WTC11 (cell line): Measurements from ENCODE around the gene CX3CR1. TPM values are rescaled to one million over a fixed set of nuclear protein-coding genes. Genes with fewer than 3 reads are reported as not detected.

Experiments used
- ATAC-seq: fragments of 200-7000 bp; cut with Tn5 transposase; 2 replicates; pipeline ENCODE4 v1.10.0; 2021; ENCODE audit warnings: mild to moderate bottlenecking, moderate library complexity
- CTCF ChIA-PET: fragments of 300-600 bp; sonication (Branson Sonifier 250); formaldehyde crosslinking; loops from one replicate; lab custom pipeline; 2021; ENCODE audit warnings: antibody characterized with exemption; lab: Charles Lee
- POLR2A ChIA-PET: fragments of 350-600 bp; sonication (Branson Sonifier 250); formaldehyde crosslinking; loops from one replicate; lab custom pipeline; 2021; ENCODE audit warnings: antibody characterized with exemption; lab: Charles Lee
- DNase-seq: peaks from one replicate; pipeline ENCODE4 v3.0.0; 2021; ENCODE audit warnings: low spot score
- H3K27ac Mint-ChIP-seq: 2 replicates; pipeline ENCODE4 v1.8.0; 2021; ENCODE audit warnings: mixed read lengths
- H3K27me3 Mint-ChIP-seq: 2 replicates; pipeline ENCODE4 v1.8.0; 2021; ENCODE audit warnings: low read depth, mild to moderate bottlenecking, moderate library complexity, mixed read lengths
- H3K36me3 Mint-ChIP-seq: 2 replicates; pipeline ENCODE4 v1.8.0; 2021; ENCODE audit warnings: mixed read lengths
- H3K4me1 Mint-ChIP-seq: 2 replicates; pipeline ENCODE4 v1.8.0; 2022; ENCODE audit warnings: mixed read lengths
- H3K4me3 Mint-ChIP-seq: 2 replicates; pipeline ENCODE4 v1.8.0; 2021; ENCODE audit warnings: mild to moderate bottlenecking, moderate library complexity, mixed read lengths
- H3K9me3 Mint-ChIP-seq: 2 replicates; pipeline ENCODE4 v1.8.0; 2021; ENCODE audit warnings: mixed read lengths
- CREB1 ChIP-seq: sonication (generic); formaldehyde crosslinking; IDR thresholded peaks from 2 replicates; pipeline ENCODE4 v1.8.0; 2023; ENCODE audit warnings: mild to moderate bottlenecking, missing genetic modification reagents
- ESRRA ChIP-seq: sonication (generic); formaldehyde crosslinking; IDR thresholded peaks from 2 replicates; pipeline ENCODE4 v1.8.1; 2022; ENCODE audit warnings: mild to moderate bottlenecking, missing genetic modification reagents, borderline replicate concordance
- GABPB1 ChIP-seq: sonication (generic); formaldehyde crosslinking; IDR thresholded peaks from 2 replicates; pipeline ENCODE4 v1.8.1; 2023; ENCODE audit warnings: mild to moderate bottlenecking, missing genetic modification reagents
- GTF2I ChIP-seq: fragments of 250-450 bp; sonication (Bioruptor Pico); conservative IDR thresholded peaks from 2 replicates; pipeline ENCODE4 v1.4.0; 2021; ENCODE audit warnings: mild to moderate bottlenecking
- OVOL2 ChIP-seq: fragments of 250-450 bp; sonication (Bioruptor Pico); IDR thresholded peaks from 2 replicates; pipeline ENCODE4 v1.9.0; 2021; ENCODE audit warnings: mild to moderate bottlenecking, borderline replicate concordance
- PRRX2 ChIP-seq: fragments of 250-450 bp; sonication (Bioruptor Pico); IDR thresholded peaks from 2 replicates; pipeline ENCODE4 v1.8.0; 2021; ENCODE audit warnings: mild to moderate bottlenecking
- RELA ChIP-seq: sonication (generic); formaldehyde crosslinking; IDR thresholded peaks from 2 replicates; pipeline ENCODE4 v1.8.1; 2022; ENCODE audit warnings: missing genetic modification reagents, mild to moderate bottlenecking, borderline replicate concordance
- SOX15 ChIP-seq: fragments of 250-450 bp; sonication (Bioruptor Pico); IDR thresholded peaks from 2 replicates; pipeline ENCODE4 v1.9.0; 2021; ENCODE audit warnings: mild to moderate bottlenecking
- TEAD1 ChIP-seq: sonication (generic); formaldehyde crosslinking; IDR thresholded peaks from 2 replicates; pipeline ENCODE4 v1.8.0; 2022; ENCODE audit warnings: mild to moderate bottlenecking, missing genetic modification reagents
- TEAD4 ChIP-seq: sonication (generic); formaldehyde crosslinking; IDR thresholded peaks from 2 replicates; pipeline ENCODE4 v1.8.0; 2022; ENCODE audit warnings: mild to moderate bottlenecking, missing genetic modification reagents
- TP53 ChIP-seq: sonication (generic); formaldehyde crosslinking; IDR thresholded peaks from 2 replicates; pipeline ENCODE4 v1.8.1; 2023; ENCODE audit warnings: mild to moderate bottlenecking, missing genetic modification reagents
- ZBTB21 ChIP-seq: sonication (generic); formaldehyde crosslinking; IDR thresholded peaks from 2 replicates; pipeline ENCODE4 v1.8.1; 2023; ENCODE audit warnings: mild to moderate bottlenecking, missing genetic modification reagents, borderline replicate concordance
- ZNF121 ChIP-seq: sonication (generic); formaldehyde crosslinking; IDR thresholded peaks from 2 replicates; pipeline ENCODE4 v1.8.0; 2023; ENCODE audit warnings: missing genetic modification reagents
- ZNF263 ChIP-seq: sonication (generic); formaldehyde crosslinking; IDR thresholded peaks from 2 replicates; pipeline ENCODE4 v1.8.1; 2022; ENCODE audit warnings: low read depth, mild to moderate bottlenecking, moderate library complexity, missing genetic modification reagents
- ZNF317 ChIP-seq: sonication (generic); formaldehyde crosslinking; IDR thresholded peaks from 2 replicates; pipeline ENCODE4 v1.8.1; 2023; ENCODE audit warnings: low read depth, mild to moderate bottlenecking, moderate library complexity, missing genetic modification reagents, borderline replicate concordance
- ZNF396 ChIP-seq: fragments of 250-450 bp; sonication (Bioruptor Pico); IDR thresholded peaks from 2 replicates; pipeline ENCODE4 v1.8.0; 2021; ENCODE audit warnings: mild to moderate bottlenecking, moderate library complexity, borderline replicate concordance
- total RNA-seq: library from RNA; stranded (reverse); gene quantifications from 3 replicates; pipeline ENCODE4 v1.2.3, GENCODE V29; 2021
- TF ChIP-seq, protein P1 (sequence below): sonication (generic); formaldehyde crosslinking; IDR thresholded peaks from 2 replicates; pipeline ENCODE4 v1.8.0; 2023; ENCODE audit warnings: mild to moderate bottlenecking, missing genetic modification reagents
- TF ChIP-seq, protein P2 (sequence below): sonication (generic); formaldehyde crosslinking; IDR thresholded peaks from 2 replicates; pipeline ENCODE4 v1.8.1; 2023; ENCODE audit warnings: mild to moderate bottlenecking, missing genetic modification reagents, moderate library complexity
- TF ChIP-seq, protein P3 (sequence below): sonication (generic); formaldehyde crosslinking; IDR thresholded peaks from 2 replicates; pipeline ENCODE4 v1.8.1; 2023; ENCODE audit warnings: mild to moderate bottlenecking, missing genetic modification reagents
- TF ChIP-seq, protein P4 (sequence below): sonication (generic); formaldehyde crosslinking; IDR thresholded peaks from 2 replicates; pipeline ENCODE4 v1.8.1; 2023; ENCODE audit warnings: mild to moderate bottlenecking, missing genetic modification reagents, borderline replicate concordance

The CX3CR1 gene
- total RNA-seq, 1 experiment from 2014 or later: 0.11 TPM

DNA sequence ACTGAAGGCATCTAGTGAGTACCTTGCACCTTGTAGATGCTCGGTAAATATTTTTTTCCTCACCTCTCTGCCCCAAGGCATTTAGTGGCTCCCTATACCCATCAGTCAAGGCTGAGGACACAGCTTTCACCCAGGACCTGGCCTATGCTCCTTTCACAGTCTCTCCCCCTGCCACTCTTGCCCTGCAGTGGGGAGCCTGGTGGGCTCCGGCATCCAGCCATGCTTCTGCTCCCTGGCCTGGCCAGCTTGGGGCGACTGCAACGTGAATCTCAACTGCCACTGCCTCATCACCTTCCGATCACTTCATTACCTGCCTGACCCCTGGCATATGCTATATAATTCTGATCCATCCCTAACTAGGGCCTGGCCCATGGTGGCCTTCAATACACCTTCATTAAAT lies 735 bp upstream of the CX3CR1 start:
- Mint-ChIP-seq H3K9me3 (no peaks in the 10 kb centered on the region), H3K4me1 (peaks cover 5% of the 10 kb centered on the region), H3K36me3 (no peaks in the 10 kb centered on the region), H3K27ac (no peak overlapping the region), H3K4me3 (no peak overlapping the region), H3K27me3 (no peaks in the 10 kb centered on the region)
- ChIA-PET POLR2A (no interaction called here), CTCF (interaction anchor here (0.8 to 13.5 kb wide), 7 partner anchors 10 to 179 kb away, joined by 3 to 213 read pairs (median 6); no protein-coding TSS in a partner anchor)
- TF ChIP-seq TEAD1 (CRISPR knock-in tag) (no peak), TP53 (CRISPR knock-in tag) (no peak), ZNF263 (CRISPR knock-in tag) (no peak), GABPB1 (no peak), SOX15 (CRISPR knock-in tag) (no peak), RELA (no peak), ZNF121 (CRISPR knock-in tag) (no peak), CREB1 (no peak)
- TF ChIP-seq, protein P1, sequence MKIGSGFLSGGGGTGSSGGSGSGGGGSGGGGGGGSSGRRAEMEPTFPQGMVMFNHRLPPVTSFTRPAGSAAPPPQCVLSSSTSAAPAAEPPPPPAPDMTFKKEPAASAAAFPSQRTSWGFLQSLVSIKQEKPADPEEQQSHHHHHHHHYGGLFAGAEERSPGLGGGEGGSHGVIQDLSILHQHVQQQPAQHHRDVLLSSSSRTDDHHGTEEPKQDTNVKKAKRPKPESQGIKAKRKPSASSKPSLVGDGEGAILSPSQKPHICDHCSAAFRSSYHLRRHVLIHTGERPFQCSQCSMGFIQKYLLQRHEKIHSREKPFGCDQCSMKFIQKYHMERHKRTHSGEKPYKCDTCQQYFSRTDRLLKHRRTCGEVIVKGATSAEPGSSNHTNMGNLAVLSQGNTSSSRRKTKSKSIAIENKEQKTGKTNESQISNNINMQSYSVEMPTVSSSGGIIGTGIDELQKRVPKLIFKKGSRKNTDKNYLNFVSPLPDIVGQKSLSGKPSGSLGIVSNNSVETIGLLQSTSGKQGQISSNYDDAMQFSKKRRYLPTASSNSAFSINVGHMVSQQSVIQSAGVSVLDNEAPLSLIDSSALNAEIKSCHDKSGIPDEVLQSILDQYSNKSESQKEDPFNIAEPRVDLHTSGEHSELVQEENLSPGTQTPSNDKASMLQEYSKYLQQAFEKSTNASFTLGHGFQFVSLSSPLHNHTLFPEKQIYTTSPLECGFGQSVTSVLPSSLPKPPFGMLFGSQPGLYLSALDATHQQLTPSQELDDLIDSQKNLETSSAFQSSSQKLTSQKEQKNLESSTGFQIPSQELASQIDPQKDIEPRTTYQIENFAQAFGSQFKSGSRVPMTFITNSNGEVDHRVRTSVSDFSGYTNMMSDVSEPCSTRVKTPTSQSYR: no peak
- TF ChIP-seq, protein P2, sequence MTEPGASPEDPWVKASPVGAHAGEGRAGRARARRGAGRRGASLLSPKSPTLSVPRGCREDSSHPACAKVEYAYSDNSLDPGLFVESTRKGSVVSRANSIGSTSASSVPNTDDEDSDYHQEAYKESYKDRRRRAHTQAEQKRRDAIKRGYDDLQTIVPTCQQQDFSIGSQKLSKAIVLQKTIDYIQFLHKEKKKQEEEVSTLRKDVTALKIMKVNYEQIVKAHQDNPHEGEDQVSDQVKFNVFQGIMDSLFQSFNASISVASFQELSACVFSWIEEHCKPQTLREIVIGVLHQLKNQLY (CRISPR knock-in tag): no peak
- TF ChIP-seq, protein P3, sequence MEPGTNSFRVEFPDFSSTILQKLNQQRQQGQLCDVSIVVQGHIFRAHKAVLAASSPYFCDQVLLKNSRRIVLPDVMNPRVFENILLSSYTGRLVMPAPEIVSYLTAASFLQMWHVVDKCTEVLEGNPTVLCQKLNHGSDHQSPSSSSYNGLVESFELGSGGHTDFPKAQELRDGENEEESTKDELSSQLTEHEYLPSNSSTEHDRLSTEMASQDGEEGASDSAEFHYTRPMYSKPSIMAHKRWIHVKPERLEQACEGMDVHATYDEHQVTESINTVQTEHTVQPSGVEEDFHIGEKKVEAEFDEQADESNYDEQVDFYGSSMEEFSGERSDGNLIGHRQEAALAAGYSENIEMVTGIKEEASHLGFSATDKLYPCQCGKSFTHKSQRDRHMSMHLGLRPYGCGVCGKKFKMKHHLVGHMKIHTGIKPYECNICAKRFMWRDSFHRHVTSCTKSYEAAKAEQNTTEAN: no peak
- no peak for DNase-seq
- ATAC-seq: no peak

DNA sequence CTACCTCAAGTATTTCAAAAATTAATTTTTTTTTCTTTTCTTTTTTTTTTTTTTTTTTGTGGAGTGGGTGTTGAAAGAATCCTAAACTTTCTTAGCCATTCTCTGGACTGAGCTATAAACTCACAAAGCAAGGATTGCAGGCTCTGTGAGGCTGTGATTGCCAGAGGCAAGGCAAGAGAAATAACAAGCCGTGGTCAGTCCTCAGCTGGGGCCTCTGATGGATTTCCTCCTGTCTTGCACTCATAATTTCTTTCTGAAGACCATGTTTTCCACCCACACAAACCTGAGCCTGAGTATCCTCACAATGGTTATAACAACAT lies 1.3 kb downstream of the CX3CR1 start:
- POLR2A ChIA-PET: no interaction called here
- CTCF ChIA-PET: interaction anchor here (0.7 to 13.5 kb wide), 5 partner anchors 12 to 142 kb away, joined by 3 to 213 read pairs (median 4); no protein-coding TSS in a partner anchor
- Mint-ChIP-seq H3K36me3 (no peaks in the 10 kb centered on the region), H3K9me3 (no peaks in the 10 kb centered on the region), H3K4me3 (no peak overlapping the region)
- TF ChIP-seq TEAD1 (CRISPR knock-in tag) (no peak), ZNF317 (CRISPR knock-in tag) (no peak), TEAD4 (CRISPR knock-in tag) (no peak), ESRRA (CRISPR knock-in tag) (no peak), OVOL2 (no peak), GTF2I (CRISPR knock-in tag) (no peak), ZBTB21 (CRISPR knock-in tag) (no peak), PRRX2 (CRISPR knock-in tag) (no peak), ZNF396 (CRISPR knock-in tag) (no peak)
- TF ChIP-seq, protein P4, sequence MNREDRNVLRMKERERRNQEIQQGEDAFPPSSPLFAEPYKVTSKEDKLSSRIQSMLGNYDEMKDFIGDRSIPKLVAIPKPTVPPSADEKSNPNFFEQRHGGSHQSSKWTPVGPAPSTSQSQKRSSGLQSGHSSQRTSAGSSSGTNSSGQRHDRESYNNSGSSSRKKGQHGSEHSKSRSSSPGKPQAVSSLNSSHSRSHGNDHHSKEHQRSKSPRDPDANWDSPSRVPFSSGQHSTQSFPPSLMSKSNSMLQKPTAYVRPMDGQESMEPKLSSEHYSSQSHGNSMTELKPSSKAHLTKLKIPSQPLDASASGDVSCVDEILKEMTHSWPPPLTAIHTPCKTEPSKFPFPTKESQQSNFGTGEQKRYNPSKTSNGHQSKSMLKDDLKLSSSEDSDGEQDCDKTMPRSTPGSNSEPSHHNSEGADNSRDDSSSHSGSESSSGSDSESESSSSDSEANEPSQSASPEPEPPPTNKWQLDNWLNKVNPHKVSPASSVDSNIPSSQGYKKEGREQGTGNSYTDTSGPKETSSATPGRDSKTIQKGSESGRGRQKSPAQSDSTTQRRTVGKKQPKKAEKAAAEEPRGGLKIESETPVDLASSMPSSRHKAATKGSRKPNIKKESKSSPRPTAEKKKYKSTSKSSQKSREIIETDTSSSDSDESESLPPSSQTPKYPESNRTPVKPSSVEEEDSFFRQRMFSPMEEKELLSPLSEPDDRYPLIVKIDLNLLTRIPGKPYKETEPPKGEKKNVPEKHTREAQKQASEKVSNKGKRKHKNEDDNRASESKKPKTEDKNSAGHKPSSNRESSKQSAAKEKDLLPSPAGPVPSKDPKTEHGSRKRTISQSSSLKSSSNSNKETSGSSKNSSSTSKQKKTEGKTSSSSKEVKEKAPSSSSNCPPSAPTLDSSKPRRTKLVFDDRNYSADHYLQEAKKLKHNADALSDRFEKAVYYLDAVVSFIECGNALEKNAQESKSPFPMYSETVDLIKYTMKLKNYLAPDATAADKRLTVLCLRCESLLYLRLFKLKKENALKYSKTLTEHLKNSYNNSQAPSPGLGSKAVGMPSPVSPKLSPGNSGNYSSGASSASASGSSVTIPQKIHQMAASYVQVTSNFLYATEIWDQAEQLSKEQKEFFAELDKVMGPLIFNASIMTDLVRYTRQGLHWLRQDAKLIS (CRISPR knock-in tag): no peak
- TF ChIP-seq, all 79 proteins: peak for 0
- Mint-ChIP-seq H3K4me1 (no peaks in the 10 kb centered on the region; the same call in 1 of the 2 replicates), H3K27ac (no peak overlapping the region), H3K27me3 (no peaks in the 10 kb centered on the region)
- no peak for DNase-seq
- ATAC-seq: no peak
